Measurements from ENCODE around the gene RSRC1.
"Not testable (repeated sequence)": the region's sequence is repeated elsewhere in the genome, so short reads cannot be mapped to it uniquely, and the experiment has no call there.

The RSRC1 gene

DNA sequence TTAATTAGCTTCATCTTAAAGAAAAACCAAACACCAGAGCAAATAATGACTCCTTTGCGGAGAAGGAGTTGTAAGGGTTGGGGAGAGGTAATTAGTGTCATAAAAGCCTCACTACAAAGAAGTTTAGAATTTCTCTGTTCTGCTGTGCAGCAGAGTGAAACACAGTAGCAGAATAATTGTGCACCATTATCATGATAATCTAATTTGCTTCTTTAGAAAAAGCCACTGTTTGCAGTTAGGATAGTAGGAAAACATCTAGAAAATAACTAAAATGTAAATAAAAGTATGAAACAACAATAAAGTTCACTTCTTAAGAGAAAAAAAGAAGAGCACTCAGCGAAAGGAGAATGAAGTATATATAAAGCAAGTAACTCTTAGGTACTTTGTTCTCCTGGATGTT lies 9.2 kb upstream of the RSRC1 start:
- no peak for DNase-seq (ENCODE audit: low read depth in 2 of 2)

DNA sequence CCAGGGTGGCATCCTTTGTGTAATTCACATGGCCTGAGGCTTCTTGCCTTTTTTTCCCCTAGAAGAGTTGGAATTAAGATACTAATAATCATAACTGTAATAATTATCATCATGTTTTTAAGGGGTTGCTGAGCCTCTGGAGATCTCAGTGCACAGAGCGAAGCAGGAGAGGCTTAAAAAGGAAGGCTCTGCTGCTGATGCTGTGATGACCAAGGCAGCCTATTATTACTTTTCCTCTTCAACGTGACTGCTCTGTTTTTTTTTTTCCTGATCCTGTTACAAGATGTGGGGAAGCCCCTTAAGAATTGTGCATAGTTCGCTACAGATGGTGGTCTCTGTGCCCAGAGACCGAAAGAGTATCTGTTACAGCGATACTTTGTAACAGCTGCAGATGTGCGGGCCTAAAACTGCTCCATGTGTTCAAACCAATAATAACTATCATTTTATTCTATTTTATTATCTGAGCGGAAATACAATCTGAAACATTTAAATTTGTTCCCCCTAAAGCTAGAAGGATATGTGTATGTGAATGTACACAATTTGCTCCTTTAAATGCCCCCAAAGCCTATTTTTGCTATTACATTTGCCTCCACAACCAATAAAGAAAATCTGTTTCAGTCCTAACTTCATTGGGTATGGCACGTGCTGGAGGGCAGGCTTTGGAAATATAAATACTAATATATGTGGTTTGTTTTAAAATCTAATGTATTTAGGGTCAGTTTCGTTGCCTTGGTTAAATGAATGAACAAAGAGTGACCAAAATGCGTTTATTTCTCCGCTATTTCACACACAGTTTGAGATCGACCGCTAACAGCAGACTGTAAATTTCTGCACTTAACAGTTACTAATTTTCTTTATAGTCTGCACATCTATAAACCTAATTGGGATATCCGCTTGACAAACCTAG lies 8.3 kb upstream of the RSRC1 start:
- no peak for DNase-seq (ENCODE audit: low read depth in 2 of 2)

DNA sequence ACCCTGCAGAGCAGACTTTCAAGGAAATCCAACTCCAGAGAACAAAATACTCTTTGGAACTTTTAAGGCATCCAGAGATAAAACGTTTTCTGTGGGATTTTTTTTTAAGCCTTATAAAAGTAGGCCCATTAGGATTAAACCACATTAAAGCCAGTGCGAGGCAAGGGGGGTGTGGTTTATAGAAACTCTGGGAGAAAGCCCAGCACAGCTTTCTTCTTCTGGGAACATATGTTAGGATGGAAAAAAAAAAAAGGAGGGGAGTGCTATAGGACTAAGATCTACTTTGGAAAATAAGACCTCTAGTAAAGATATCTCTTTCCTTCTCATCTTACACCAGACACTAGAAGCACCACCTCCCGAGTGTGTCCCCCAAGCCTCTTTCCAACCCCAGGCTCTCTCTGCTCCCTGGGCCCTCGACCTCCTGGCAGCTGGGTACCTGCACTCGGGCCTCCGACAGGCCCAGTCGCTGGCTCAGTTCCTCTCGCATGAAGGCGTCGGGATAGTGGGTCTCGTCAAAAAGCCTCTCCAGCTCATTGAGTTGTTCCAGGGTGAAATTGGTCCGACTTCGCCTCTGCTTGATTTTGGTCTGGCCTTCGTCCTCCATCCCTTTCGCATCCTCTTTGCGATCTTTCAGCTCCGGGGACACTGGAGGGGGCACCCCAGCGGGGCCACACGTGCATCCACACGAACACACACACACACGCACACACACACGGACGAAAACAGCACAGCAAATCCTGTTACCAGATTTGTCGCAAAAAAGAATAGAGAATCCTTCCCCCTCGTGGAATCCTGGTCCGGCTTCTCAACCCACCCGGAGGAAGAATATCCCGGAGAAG lies 7.4 kb upstream of the RSRC1 start:
- DNase-seq (ENCODE audit: low read depth in 2 of 2), result no peak

DNA sequence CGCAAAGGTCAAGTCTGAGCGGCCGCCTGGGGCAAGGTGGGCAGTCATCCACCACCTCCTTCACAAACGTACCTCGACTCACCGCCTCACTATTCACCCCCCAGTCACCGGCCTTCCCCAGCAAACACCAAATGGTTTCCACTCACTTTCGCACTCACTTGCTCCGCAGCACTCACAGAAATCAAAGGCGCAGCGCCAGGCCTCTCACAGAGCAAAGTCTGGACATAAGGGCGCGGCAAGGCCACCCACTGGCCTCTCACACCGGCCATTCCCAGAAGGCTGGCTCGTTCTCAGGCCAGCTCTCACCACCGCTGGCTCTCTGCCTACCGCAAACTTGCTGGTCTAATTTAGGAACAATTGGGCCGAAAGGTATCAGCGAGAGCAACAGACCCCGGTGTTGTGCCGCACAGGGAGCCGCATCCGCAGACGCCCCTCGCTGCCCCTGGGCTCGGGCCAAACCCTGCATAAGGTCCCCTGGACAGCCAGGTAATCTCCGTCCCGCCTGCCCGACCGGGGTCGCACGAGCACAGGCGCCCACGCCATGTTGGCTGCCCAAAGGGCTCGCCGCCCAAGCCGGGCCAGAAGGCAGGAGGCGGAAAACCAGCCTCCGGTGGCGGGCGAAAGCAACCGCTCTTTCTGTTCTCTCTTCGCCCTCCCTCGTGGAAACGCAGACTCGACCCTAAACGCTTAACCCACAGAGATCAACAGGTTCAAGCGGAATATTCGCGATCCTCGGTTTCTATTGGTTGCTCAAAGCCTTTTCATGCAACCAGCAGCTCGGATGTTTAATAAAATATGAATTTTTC lies 6.6 kb upstream of the RSRC1 start:
- no peak for DNase-seq (ENCODE audit: low read depth in 2 of 2)

DNA sequence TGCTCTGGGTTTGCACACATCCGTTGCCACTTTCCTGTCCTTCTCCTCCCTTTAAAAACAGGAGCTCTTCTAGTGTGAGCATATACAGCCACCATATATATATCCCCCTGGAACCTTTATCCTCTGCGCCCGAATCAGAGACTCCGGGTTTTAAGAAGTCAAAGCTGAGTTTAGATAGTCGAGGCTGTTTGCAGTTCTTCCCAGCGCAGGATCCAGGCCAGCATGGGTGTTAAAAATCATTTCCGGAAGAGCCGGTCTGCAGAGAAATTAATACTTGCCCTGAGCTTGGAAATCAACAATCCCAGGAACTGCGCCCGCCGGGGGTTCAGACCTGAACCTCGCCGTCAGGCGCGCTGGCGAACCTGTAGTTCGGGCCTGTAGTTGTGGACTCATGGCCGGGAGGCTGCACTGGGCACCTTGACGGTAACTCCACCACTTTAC lies 6.0 kb upstream of the RSRC1 start:
- no peak for DNase-seq (ENCODE audit: low read depth in 2 of 2)

DNA sequence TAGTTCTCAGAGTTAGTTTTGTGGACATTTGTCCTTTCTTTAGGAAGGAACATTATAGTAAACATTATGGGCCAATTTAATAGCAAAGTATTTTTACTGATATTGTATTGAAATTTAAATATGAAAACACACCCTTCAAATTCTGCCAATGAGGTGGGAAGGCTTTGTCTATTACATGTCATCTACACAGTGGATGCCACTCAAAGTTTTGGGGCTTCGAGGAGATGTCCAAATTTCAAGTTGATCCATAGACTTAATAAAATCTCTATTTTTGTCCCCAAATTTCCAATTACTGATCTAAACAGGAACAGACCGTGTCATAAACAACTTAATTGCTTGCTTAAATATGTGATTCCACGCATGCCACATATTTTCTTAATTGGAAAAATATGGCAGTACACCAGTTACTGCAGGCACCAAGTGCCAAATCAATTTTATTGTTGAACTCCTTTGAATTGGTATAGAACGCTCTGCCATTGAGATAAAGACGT lies 5.4 kb upstream of the RSRC1 start:
- no peak for DNase-seq (ENCODE audit: low read depth in 2 of 2)

DNA sequence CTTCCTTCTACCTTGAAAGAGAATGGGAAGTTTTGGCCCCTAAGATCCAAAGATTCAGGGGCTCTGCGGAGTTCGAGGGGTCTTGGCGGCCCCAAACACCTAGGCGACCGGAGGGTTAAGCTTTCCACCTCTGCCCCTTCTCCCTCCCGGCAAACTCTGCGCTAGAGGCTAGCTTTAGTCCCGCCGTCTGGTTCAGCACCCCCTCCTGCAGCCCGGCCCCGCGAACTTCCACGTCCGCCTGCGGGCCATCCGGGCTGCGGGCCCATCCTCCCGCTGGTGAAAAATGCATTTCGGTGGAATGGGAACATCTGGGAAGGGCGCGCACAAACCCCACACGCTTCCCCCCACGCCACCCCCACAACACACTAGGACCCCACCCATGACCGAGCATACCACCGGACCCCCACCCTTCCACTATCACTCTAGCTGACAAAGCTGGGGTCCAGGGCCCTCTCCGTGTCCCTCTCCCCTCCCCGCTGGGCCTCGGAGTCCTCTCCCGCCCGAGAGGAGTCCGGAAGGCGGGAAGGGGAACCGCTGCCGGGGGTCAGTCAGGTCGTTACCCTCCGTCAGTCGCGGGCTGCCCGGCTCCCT lies 4.7 kb upstream of the RSRC1 start:
- no peak for DNase-seq (ENCODE audit: low read depth in 2 of 2)

DNA sequence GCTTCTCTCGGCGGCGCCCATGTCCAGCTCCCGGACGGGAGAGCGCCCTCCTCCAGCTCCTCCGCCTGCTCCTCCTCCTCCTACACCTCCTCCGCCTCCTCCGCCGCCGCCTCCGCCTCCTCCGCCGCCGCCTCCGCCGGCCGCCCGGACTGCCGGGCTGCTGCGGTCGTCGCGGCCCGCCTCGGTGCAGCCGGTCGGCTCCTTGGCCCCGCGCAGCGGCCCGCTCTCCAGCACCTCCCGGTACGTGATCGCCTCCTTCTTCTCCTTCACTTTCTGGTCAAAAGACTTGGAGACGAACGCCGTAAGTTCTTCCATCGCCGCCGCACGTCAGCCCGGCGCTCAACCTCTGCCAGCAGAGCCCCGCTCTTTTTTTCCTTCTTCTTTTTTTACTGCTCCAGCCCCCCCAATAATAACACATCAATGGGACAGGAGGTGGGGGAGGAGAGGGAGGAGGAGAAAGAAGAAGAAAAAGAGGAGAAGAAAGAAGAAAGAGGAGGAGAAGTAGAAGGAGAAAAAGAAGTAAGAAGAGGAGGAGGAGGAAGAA lies 4.1 kb upstream of the RSRC1 start:
- DNase-seq (ENCODE audit: low read depth in 2 of 2), result no peak

DNA sequence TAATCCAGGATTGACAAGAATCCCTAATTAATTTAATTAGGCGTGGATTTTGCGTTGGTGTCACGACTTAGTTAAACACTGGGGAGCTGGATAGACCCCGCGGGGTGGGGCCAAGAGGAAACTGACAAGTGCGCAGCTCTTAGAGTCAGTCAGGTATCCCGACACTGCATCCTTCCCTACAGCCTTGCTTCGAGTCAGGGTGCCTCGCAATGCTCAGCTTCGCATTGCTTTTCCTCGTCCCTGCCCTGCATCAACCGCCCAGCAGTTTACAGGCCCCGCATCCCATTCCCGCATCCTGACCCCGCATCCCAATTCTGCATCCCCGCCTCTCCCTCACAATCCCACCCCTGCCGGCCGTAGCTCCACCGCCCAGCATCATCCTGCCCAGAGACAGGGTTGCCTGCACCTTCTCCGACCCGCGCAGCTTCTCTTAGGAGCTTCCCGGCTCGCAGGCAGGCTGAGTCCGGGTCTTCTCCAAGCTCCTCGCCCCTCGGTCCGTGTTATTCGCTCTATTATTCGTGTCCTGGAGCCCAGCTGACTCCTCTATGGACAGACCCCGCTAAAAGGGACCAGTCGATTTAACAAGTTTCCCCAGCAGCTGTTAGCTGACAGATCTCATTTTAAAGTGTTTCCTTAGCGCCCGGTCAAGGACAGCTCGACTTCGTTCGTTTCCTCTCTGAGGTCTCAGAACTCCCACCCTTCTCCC lies 3.0 kb upstream of the RSRC1 start:
- no peak for DNase-seq (ENCODE audit: low read depth in 2 of 2)

DNA sequence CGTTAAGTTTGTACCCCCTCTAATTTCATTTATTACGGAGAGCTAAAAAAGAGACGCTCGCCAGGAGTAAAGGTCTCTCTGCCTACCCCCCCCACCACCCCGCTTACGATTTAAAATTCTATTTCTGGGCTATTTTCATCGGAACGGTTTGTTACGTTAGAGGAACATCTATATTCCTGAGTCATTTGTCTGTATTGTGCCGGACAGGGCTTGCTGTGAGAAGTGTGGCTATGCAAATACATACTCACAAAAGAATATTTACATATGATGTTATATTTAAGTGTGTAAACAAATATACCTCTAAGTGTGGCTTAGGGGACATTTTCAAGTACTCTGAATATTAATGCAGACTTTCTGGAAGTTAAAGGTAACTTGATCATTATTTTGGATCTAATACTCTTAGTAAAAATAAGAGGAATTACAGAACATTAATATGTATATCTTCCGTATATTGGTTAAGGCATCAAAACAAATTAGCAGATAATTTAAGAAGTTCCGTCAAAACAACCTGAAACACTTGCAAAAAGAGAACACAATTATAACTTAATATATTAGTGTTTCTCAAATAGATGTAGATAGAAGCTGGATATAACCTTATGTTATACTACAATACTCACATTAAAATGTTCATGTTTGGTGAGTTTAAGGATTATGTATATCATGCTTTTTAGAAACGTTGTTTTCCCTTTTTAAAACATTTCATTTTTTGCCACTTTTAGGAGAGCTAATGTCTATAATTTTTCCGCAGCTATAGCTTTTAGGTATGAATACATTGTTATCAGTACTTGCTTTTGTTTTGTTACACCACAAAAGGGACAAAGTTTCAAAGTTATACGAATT lies 2.1 kb upstream of the RSRC1 start:
- no peak for DNase-seq (ENCODE audit: low read depth in 2 of 2)

DNA sequence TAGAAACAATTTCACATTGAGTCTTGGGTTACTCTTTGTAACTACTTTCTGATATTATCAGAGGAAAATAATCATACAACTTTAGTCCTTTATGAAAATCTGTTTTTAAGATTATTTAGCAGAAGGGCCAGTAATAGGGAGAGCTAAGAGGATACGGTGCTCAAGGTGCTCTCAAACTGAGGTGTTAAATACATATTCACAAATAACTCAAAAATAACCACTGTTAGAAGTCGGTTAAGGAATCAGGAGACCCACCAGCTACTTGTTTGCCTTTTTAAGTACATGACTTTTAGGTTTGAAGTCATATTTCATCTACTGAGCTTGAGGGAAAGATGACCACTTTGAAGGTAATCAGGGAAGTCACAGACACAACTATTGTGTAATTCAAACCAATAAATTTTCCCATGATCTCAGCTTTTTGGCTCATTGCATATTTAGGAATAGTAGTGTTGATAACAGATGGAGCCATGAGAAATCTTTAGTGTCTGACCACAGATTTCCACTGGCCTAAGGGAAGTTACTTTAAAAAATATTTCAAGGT lies 1.4 kb upstream of the RSRC1 start:
- no peak for DNase-seq (ENCODE audit: low read depth in 2 of 2)

DNA sequence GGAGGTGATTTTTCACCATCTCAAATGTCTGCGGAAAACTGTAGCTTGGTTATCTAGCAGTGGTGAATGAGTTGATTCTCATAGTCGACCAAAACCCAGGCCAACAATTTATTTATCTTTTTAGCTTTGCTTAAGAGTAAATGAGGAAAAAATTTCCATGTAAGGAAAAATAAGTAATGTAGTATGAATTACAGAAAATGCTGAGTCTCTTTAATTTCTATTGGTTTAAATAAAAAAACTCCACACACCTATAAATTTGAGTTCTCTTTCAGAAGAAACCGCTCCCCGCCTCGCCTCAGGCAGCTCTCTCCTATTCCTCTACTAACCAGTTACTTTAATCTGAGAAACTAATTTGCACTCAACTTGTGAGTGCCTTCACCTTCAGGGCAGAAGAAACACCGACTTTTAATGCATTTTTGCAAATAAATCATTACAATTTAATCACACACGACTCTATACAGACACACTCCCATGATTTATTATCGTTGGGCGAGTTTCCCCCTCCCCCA lies 540 bp upstream of the RSRC1 start:
- DNase-seq (ENCODE audit: low read depth in 2 of 2), result no peak

DNA sequence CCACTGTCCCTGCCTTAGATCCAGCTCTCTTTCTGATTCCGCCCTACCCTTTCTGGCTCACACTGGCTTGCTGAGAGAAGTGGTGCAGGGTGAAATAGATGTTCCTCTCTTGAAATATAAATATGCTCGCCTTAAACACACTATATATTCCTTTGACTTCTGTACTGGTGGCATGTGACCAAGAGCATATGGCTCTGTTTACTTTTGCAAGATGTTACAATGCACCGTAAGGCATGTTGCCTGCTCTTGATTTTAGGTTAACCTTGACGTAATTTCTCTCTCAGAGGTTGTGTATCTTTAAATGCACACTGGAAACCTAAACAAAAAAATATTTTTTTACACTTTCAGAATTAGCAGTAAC lies 749 bp downstream of the RSRC1 start:
- no peak for DNase-seq (ENCODE audit: low read depth in 2 of 2)

DNA sequence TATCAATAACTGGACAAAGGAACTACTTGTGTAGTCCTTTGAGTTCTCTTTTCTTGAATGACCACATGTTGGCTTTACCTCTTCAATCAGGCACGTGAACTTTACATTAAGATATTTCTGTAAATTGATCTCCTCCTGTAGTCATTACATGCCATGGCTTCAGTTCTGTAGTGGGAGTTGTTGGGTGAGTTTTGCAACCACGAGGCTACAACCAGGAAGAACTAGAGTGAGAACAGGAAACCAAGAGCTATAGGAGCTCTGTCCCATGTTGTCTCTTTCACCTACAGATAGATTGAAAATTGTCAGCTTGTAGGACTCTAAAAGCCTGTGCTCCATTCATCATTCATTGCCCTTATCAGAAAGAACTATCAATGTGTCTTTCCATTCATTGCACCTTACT lies 2.0 kb downstream of the RSRC1 start:
- DNase-seq (ENCODE audit: low read depth in 2 of 2), result no peak

DNA sequence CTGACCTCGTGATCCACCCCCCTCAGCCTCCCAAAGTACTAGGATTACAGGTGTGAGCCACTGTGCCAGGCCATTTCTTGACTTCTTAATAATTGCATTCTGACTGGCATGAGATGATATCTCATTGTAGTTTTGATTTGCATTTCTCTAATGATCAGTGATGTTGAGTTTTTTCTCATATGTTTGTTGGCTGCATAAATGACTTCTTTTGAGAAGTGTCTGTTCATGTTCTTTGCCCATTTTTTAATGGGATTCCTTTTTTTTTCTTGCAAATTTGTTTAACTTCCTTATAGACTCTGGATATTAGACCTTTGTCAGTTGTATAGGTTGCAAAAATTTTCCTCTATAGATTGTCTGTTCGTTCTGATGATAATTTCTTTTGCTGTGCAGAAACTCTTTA lies 3.7 kb downstream of the RSRC1 start:
- DNase-seq (ENCODE audit: low read depth in 2 of 2), result not testable (repeated sequence)

DNA sequence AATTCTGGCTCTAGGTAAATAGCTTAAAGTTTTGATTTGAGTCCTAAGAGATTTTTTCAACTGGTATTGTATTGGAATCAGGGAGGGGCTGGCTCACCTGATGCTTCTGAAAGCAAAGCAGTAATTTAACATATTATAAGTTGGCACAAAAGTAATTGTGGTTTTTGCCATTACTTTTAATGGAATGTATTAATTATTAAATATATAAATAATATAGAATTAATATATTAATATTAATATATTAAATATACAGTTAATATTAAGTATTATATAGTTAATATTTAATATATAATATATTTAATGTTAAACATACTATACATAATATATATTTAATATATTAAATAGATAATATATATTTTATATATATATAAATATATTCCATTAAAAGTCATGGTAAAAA lies 10.4 kb downstream of the RSRC1 start:
- no peak for DNase-seq (ENCODE audit: low read depth in 2 of 2)

DNA sequence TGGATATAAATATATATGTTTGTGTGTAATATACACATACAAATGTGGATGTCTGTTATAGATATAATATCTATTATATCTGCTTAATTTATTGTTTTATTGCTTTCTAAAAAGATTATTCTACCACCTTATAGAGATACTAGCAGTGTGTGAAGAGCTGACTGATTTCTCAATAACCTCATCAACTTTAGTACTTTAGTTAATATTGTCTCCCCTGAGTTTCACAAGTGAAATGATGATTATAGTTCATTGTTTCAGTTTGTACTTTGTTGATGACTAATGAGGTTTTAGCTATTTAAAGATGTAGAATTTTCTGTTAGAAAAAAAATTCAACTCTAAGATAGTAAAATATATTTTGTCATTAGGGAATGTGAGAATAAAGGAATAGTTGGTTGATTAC lies 11.4 kb downstream of the RSRC1 start:
- DNase-seq (ENCODE audit: low read depth in 2 of 2), result no peak

DNA sequence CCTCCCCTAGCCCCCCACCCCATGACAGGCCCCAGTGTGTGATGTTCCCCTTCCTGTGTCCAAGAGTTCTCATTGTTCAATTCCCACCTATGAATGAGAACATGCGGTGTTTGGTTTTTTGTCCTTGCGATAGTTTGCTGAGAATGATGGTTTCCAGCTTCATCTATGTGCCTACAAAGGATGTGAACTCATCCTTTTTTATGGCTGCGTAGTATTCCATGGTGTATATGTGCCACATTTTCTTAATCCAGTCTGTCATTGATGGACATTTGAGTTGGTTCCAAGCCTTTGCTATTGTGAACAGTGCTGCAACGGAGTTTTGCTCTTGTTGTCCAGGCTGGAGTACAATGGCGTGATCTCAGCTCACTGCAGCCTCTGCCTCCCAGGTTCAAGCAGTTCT lies 12.8 kb downstream of the RSRC1 start:
- not testable (repeated sequence) for DNase-seq (ENCODE audit: low read depth in 2 of 2)
